Stimulated activated CD8-positive, alpha-beta memory T cell treated with anti-CD3 and anti-CD28 coated beads, Interleukin-15, amount 100 ng/mL, for 1 hour (primary cell): ENCODE measurements around the gene RNASEH2C.
A peak's percentile ranks its signal among the peaks of the same experiment; 100 is the strongest.
"Not testable (repeated sequence)": the region's sequence is repeated elsewhere in the genome, so short reads cannot be mapped to it uniquely, and the experiment has no call there.

Experiments used
- DNase-seq: peaks from one replicate; pipeline ENCODE4 v3.0.0-alpha.2; 2020; ENCODE audit warnings: low read depth

The RNASEH2C gene

GRCh38 chr11:65716774-65717405 lies 3.7 kb downstream of the RNASEH2C start:
- DNase-seq = no peak

- no peak for DNase-seq
Measured at GRCh38 chr11:65716302-65716701, 4.3 kb downstream of the RNASEH2C start.

DNA sequence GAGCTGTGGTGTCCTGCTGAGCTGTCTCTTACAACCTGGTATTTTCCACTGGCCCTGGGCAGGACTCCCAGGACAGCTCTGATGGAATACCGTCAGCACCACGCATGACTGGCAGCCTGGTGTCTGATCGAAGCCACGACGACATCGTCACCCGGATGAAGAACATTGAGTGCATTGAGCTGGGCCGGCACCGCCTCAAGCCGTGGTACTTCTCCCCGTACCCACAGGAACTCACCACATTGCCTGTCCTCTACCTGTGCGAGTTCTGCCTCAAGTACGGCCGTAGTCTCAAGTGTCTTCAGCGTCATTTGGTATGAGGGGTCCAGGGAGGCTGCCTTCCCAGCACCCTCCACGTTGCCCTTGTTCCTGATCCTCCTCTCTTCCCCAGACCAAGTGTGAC lies 6.2 kb downstream of the RNASEH2C start:
- no peak for DNase-seq

DNA sequence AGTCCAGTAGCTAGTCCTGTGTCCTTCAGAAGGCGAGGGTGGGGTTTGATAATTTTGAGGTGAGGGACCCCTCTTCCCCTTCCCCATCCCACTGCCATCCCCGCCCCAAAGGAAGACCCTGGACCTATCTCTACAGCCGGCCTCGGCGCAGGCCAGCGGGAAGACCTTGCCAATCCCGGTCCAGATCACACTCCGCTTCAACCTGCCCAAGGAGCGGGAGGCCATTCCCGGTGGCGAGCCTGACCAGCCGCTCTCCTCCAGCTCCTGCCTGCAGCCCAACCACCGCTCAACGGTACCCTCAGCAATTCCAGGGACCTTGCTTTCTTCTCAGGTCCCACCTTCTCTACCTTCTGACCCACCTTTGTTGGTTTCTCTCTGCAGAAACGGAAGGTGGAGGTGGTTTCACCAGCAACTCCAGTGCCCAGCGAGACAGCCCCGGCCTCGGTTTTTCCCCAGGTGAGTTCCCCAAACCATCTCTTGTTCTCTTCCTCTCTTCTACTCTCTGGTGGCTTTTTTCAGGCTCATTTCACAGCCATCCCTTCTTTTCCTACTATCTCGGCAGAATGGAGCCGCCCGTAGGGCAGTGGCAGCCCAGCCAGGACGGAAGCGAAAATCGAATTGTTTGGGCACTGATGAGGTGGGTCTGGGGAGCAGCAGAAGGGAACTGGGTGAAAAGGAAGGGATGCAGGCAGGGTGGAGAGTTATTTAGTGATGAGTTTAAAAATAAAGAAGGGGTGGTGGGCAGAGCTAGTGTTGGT lies 7.2 kb downstream of the RNASEH2C start:
- no peak for DNase-seq

- DNase-seq = no peak
Measured at GRCh38 chr11:65712633-65713076, 7.9 kb downstream of the RNASEH2C start.

GRCh38 chr11:65711785-65712632 lies 8.6 kb downstream of the RNASEH2C start, which contains the start of gene KAT5:
Gene KAT5 (plus strand): TSS chr11:65712252. CDS start chr11:65712268, 16 bp downstream.
- peak; percentile 95 for DNase-seq

DNA sequence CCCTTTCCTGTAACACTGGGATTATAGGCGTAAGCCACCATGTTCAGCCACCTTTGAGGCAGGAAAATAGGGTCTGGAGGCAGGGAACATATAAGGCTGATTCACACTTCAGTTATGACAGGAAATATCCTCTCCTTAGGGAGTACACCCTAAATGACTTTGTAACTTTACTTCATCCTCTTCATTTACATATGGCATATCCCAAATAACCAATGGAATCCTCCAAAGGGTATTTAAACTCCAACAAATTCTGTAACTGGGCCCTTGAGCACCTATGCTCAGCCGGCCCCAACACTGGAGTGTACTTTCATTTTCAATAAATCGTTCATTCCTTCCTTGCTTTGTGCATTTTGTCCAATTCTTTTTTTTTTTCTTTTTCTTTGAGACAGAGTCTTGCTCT lies 10.2 kb downstream of the RNASEH2C start:
- no peak for DNase-seq

GRCh38 chr11:65709661-65710060 lies 10.9 kb downstream of the RNASEH2C start:
- no peak for DNase-seq

- DNase-seq = no peak
Measured at GRCh38 chr11:65708451-65708850, 12.1 kb downstream of the RNASEH2C start.

DNA sequence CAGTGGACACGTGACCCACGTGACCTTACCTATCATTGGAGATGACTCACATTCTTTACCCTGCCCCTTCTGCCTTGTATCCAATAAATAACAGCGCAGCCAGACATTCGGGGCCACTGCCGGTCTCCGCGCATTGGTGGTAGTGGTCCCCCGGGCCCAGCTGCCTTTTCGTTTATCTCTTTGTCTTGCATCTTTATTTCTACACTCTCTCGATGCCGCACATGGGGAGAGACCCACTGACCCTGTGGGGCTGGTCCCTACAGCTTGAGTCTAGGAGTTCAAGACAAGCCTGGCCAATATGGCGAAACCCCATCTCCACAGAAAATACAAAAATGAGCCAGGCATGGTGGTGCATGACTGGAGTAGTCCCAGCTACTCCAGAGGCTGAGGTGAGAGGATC lies 13.6 kb downstream of the RNASEH2C start:
- not testable (repeated sequence) for DNase-seq

GRCh38 chr11:65706303-65706763 lies 14.3 kb downstream of the RNASEH2C start:
- peak; percentile 67 for DNase-seq

DNA sequence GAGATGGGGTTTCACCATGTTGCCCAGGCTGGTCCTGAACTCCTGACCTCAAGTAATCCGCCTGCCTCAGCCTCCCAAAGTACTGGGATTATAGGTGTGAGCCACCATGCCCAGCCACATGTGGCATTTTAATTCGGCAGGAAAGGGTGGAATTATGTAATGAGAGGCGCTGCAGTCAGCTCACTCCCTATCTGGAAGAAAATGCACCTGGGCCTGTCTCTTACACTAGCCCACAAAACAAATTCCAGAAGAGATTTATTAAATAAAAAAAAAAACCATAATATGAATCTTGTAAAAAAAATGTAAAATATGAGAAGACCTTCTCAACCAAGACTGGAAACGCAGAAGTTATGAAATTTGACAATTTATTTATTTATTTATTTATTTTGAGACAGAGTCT lies 16.8 kb downstream of the RNASEH2C start:
- DNase-seq = no peak

DNA sequence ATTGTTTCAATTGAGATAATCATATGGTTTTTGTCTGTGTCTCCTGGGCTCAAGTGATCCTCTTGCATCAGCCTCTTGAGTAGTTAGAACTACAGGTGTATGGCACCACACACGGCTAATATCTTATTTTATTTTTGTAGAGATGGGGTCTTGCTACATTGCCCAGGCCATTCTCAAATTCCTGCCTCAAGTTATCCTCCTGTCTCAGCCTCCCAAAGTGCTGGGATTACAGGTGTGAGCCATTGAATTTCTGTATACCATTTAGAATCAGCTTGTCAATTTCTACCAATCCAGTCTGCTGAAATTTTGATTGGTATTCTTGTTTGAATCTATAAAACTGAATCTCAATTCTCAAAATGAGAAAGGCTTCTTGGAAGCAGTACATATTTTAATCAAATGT lies 18.9 kb downstream of the RNASEH2C start:
- DNase-seq = no peak

GRCh38 chr11:65700399-65700798 lies 20.2 kb downstream of the RNASEH2C start:
- DNase-seq = no peak

- DNase-seq = no peak
Measured at GRCh38 chr11:65699306-65699705, 21.3 kb downstream of the RNASEH2C start.

DNA sequence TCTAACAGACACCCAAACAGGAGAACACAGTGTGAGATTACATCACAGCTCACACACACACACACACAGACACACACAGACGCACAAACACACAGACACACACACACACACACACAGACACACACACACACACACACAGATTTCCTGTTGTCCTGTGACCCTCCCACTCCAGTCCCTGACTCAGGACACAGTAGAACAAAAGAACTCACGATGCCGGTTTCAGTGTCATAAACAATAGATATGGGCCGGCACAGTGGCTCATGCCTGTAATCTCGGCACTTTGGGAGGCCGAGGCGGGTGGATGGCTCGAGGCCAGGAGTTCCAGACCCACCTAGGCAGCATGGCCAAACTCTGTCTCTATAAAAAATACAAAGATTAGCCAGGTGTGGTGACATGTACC lies 22.4 kb downstream of the RNASEH2C start:
- DNase-seq = no peak

GRCh38 chr11:65696802-65697552 lies 23.6 kb downstream of the RNASEH2C start:
- DNase-seq = no peak

GRCh38 chr11:65695459-65696241 lies 24.9 kb downstream of the RNASEH2C start:
- no peak for DNase-seq

DNA sequence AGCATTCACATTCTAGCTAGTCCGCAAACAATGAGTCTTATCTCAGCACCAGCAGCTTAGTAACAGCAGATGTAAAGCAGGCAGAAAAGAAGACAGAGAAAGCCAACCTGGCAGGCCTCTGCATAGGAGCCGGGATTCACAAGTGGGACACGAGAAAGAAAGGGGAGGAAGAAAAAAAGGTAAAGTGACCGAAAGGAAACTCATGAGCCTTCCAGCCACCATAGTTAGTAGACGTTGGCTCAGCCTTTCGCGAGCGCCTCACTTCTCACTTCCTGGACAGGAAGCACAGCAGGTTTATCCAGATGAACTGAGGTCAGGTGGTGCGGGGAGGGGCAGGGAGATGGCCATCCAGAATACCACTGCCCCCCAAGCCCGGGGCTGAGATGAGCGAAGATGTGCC lies 28.2 kb downstream of the RNASEH2C start:
- DNase-seq = no peak

GRCh38 chr11:65691847-65692246 lies 28.8 kb downstream of the RNASEH2C start:
- not testable (repeated sequence) for DNase-seq

- DNase-seq = no peak
Measured at GRCh38 chr11:65685981-65686380, 34.6 kb downstream of the RNASEH2C start.
